Choroid plexus epithelial cell (primary cell): Measurements from ENCODE around the gene SOD3.
A peak's percentile ranks its signal among the peaks of the same experiment; 100 is the strongest.

Experiments
- DNase-seq: peaks from one replicate; pipeline ENCODE4 v3.0.0-alpha.2; 2010; ENCODE audit warnings: low read depth
- H3K4me3 ChIP-seq: 2 replicates; pipeline ENCODE4 v1.5.1; 2011; ENCODE audit warnings: low read depth, mild to moderate bottlenecking, control low read depth, low read length, moderate library complexity
- TF ChIP-seq, protein P1 (sequence below): conservative IDR thresholded peaks from 2 replicates; pipeline ENCODE4 v1.5.1; 2011; ENCODE audit warnings: low read depth, mild to moderate bottlenecking, control low read depth, inconsistent platforms, low read length, moderate library complexity

Gene SOD3

GRCh38 chr4:24775032-24775605, 20.3 kb upstream of the SOD3 start:
- H3K4me3 ChIP-seq, result no peak overlapping the region
- TF ChIP-seq, protein P1, sequence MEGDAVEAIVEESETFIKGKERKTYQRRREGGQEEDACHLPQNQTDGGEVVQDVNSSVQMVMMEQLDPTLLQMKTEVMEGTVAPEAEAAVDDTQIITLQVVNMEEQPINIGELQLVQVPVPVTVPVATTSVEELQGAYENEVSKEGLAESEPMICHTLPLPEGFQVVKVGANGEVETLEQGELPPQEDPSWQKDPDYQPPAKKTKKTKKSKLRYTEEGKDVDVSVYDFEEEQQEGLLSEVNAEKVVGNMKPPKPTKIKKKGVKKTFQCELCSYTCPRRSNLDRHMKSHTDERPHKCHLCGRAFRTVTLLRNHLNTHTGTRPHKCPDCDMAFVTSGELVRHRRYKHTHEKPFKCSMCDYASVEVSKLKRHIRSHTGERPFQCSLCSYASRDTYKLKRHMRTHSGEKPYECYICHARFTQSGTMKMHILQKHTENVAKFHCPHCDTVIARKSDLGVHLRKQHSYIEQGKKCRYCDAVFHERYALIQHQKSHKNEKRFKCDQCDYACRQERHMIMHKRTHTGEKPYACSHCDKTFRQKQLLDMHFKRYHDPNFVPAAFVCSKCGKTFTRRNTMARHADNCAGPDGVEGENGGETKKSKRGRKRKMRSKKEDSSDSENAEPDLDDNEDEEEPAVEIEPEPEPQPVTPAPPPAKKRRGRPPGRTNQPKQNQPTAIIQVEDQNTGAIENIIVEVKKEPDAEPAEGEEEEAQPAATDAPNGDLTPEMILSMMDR, result no peak
- peak; percentile 66 for DNase-seq

- H3K4me3 ChIP-seq, result no peak overlapping the region
- TF ChIP-seq, protein P1, result no peak
- DNase-seq, result no peak
Observed at GRCh38 chr4:24775750-24776149, 19.6 kb upstream of the SOD3 start.

GRCh38 chr4:24777536-24778463, 17.6 kb upstream of the SOD3 start:
- TF ChIP-seq, protein P1, result no peak
- DNase-seq, result peak; percentile 49
- H3K4me3 ChIP-seq, result no peak overlapping the region

DNA sequence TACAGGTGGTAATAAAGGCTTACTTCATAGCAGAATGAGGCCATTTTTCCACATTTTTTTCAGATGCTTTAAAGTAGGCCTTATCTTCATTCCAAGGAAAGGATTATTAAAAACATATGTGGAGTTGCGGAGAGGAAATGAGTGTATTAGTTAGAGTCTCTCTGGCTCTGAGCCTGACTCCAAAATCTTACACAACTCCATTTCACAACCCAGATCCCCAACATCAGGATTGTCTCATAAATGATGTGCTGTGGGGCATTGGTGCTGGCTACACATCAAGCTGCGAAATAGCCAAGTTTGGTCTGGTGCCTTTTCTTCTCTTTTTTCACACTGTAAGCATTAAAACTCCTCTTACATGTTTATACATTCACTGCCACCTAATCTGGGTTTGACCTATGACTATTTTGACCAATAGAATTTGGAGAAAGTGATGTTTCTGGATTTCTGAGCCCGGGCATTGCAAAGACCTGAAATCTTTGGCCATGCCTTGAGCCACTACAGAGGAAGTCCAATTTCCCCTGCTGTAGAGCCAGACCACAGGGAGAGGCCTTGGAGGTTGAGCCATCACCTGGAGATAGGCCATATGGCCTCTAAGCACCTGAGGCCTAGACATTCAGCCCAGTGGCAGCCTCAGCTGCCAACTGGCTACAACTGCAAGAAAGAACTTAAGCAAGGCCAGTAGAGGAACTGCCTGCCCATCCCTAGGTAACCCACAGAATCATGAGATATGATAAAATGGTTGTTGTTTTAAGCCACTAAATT, 16.7 kb upstream of the SOD3 start:
- TF ChIP-seq, protein P1, result no peak

GRCh38 chr4:24780936-24781495, 14.4 kb upstream of the SOD3 start:
- no peak overlapping the region for H3K4me3 ChIP-seq
- no peak for DNase-seq
- TF ChIP-seq, protein P1, result no peak

More for the DNA sequence above, 16.7 kb upstream of the SOD3 start:
- no peak overlapping the region for H3K4me3 ChIP-seq
- peak; percentile 97 for DNase-seq

GRCh38 chr4:24781999-24782745, 13.2 kb upstream of the SOD3 start:
- DNase-seq, result no peak
- H3K4me3 ChIP-seq, result no peak overlapping the region
- TF ChIP-seq, protein P1, result no peak
